HG02884 (cell line): Measurements from ENCODE around the gene NDRG4.

Experiments
- ATAC-seq: cut with Tn5 transposase; IDR thresholded peaks from one replicate; pipeline ENCODE4 v1.9.1; 2021; ENCODE audit warnings: mild to moderate bottlenecking, moderate library complexity; ENCODE audit not compliant: unreplicated experiment

The NDRG4 gene, protein sequence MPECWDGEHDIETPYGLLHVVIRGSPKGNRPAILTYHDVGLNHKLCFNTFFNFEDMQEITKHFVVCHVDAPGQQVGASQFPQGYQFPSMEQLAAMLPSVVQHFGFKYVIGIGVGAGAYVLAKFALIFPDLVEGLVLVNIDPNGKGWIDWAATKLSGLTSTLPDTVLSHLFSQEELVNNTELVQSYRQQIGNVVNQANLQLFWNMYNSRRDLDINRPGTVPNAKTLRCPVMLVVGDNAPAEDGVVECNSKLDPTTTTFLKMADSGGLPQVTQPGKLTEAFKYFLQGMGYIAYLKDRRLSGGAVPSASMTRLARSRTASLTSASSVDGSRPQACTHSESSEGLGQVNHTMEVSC

DNA sequence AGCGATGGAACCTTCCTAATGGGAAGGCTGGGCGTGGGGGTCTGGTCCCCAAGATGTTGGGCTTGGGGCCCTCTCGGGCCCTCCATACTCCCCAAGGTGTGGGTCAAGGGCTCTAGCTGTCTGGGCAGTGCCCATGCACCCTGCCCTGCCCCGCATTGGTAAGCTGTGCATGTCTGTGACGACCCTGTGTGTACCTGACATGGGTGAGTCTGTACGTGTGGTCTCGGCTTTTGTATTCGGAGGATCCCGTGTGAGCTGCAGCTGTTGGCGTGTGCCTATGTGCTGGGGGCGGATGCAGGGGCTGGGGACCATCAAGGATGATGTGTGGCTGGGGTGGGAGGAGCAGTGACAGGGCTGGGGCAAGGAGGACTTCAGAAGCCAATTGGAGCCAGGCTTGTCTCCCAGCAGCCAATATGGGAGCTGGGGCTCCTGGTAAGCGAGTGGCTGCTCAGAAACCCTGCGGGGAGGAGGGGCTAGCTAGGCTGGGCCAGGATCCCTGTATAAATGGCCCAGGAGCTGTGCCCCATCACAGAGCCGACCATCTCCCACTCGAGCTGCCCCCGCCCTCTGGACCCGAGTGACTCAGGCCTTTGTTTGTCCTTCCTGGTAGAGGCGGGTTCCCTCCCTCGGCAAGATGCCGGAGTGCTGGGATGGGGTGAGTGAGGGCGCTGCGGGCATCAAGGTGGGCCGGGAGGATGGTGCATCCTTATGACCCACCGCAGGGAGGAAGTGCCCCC, at the start of gene NDRG4:
TSS of gene NDRG4 (plus strand) at position 529 of the 737 bp plus-strand sequence. CDS start at position 635, 106 bp downstream.
- peak; percentile 67 for ATAC-seq

- no peak for ATAC-seq
Observed at GRCh38 chr16:58450590-58450989, 49.4 kb upstream of the NDRG4 start.

DNA sequence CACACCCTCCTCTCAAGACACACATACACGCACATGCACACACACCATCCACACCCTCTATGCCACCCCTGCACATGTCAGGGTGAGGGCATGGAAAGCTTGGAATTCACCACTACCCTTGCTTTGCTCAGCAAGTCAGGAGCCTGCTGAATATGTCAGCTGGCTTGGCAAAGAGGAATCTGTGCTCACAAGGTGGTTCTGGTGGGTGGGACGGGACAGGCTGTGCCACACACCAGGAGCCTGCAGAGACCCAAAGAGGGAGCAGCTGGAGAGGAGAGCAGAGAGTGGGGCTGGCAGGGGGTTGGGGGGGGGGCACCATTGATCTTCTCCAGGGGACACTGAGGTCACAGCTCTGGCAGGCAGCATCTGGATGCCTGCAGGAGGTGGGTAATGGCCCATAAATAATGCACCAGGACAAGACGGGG, 48.7 kb upstream of the NDRG4 start:
- no peak for ATAC-seq

DNA sequence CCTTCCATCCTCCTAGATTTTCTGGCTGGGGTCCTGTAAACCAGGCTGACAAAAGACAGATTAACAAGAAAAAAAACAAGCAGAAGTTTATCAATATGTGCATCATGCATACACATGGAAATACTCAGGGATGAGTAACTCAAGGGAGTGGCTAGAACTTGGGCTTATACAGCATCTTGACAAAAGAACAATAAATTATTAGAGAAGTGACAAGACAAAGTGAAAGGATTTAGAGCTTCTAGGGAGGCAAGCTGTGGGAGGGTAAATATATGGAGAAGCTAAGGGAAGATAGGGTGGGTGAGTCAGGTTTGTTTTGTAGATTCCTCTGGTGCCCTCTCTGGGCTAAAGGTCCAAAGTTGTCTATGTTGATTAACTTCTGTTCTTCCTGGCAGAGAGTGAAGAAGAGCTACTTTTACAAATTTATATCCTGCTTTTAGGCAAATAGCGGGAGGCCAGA, 48.0 kb upstream of the NDRG4 start:
- no peak for ATAC-seq

- no peak for ATAC-seq
Observed at GRCh38 chr16:58452640-58453039, 47.3 kb upstream of the NDRG4 start.

DNA sequence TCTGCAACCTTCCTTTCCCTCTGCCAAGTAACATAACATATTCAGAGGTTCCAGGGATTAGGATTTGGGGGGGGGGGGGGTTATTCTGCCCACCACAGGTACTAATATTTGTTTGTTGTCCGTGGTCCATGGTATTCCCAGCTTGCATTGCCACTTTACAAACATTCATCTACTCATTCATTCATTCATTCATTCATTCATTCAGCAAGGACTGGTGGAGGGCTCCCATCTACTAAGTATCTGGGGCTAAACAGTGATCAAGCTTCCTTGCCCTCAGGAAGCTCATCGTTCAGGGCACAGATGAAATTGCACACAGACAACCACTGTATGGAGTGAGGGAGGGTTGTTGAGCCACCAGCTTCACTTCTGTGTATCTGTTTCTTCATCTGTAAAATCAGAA, 45.8 kb upstream of the NDRG4 start:
- no peak for ATAC-seq

DNA sequence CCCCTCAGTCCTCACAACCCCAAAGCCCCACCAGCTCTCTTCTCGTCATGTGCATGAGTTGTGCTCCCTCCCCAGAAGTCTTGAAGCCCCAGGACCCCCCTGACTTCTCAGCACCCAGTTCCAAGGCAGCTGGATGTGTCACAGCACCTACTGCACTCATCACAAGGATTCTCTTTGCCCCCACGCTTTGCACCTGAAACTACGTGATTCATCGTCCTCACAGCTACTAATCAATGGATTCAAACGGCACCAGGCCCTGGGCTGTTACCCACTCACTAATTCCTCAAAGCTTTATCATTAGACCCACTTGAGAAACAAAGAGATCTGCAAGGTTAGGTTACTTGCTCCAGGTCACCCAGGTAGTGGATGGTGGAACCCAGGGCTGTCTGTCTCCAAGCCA, 45.1 kb upstream of the NDRG4 start:
- no peak for ATAC-seq

- ATAC-seq: no peak
Observed at GRCh38 chr16:58455750-58456149, 44.2 kb upstream of the NDRG4 start.

DNA sequence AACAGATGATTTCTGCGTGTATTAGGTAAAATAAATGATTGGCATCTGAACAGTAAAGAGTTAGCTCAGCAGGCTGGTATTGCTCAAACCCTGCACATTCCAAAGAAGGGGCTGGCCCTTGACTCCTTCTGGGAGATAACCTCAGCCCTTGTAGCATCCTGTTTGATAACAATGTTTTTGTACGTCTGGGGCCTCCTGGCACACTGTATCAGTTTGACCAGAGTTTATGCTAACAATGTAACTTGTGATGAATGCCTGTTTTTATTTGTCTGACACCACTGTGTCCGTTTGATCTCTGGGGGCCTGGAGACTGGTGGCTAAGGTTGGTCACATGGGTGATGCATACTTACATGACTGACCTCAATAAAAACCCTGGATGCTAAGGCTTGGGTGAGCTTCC, 43.8 kb upstream of the NDRG4 start:
- no peak for ATAC-seq

GRCh38 chr16:58458606-58459343, 41.2 kb upstream of the NDRG4 start:
- ATAC-seq: no peak

- peak; percentile 57 for ATAC-seq
Observed at GRCh38 chr16:58459344-58460218, 40.4 kb upstream of the NDRG4 start.

GRCh38 chr16:58460219-58460610, 39.7 kb upstream of the NDRG4 start:
- ATAC-seq: no peak

DNA sequence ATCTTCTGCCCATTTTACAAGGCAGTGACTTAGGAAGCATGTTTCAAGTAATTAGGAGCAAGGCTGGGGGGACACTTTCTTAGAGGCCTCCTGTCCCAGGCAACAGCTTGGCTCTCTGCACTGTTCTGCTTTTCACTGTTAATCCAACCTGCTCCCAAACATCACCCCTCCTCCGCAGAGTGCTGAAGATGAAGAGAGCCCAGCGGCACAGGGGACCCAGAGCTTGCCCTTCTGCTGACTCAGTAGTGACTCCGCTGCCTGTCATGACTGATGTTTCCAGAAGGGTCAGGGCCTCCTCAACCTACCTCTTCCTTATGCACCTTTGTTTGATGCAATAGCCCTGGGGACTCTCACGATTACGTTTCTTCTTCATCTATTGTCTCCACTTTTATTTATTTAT, 38.9 kb upstream of the NDRG4 start:
- ATAC-seq: no peak

DNA sequence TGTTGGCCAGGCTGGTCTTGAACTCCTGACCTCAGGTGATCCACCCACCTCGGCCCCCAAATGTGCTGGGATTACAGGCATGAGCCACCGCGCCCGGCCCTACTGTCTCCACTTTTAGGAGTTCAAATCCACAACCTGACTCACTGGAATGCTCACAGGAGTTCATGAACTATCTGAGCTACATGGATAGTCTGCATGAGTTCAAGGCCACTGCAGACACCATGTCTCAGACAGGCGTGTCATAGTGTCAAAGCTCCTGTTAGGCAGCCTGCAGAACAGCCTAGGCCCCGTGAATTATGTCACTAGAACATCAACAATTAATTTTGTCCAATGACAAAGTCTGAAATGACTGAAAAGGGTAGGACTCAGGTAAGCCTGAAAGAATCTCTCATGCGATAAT, 38.3 kb upstream of the NDRG4 start:
- ATAC-seq: no peak

- no peak for ATAC-seq
Observed at GRCh38 chr16:58462089-58462488, 37.9 kb upstream of the NDRG4 start.

- no peak for ATAC-seq
Observed at GRCh38 chr16:58462499-58462996, 37.4 kb upstream of the NDRG4 start.

DNA sequence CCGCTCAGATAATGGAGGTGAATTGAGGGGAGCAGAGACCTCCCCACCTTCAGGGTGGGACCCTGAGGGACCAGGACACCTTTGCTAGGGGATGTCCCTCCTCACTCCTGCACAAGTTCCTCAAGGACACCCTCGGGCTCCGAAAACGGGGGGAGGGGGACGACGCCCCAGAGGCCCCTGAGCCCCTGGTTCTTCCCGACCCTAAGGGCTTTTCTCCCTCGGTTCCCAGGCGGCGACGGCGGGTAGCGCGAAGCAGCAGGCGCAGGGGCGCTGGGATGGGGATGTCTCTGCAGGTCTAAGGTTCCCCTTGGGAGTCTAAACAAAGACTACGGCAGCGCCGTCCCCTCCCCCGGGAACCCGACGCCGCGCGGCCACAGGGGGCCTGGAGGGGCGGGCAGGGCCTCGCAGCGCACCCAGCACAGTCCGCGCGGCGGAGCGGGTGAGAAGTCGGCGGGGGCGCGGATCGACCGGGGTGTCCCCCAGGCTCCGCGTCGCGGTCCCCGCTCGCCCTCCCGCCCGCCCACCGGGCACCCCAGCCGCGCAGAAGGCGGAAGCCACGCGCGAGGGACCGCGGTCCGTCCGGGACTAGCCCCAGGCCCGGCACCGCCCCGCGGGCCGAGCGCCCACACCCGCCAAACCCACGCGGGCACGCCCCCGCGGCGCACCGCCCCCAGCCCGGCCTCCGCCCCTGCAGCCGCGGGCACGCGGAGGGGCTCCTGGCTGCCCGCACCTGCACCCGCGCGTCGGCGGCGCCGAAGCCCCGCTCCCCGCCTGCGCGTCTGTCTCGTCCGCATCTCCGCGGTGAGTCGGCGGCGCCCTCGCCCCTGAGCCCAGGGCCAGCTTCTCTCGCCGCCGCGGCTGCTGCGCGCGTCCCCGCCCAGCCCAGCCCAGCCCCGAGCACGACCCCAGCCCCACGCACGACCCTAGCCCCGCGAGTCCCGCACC, 36.7 kb upstream of the NDRG4 start:
- ATAC-seq: no peak

GRCh38 chr16:58464047-58464915, 35.7 kb upstream of the NDRG4 start:
- no peak for ATAC-seq
